ENCODE data around the gene ANKUB1. TPM values are rescaled to one million over a fixed set of nuclear protein-coding genes. Genes with fewer than 3 reads are reported as not detected.
"Not testable (repeated sequence)": the region's sequence is repeated elsewhere in the genome, so short reads cannot be mapped to it uniquely, and the experiment has no call there.

Gene ANKUB1, protein sequence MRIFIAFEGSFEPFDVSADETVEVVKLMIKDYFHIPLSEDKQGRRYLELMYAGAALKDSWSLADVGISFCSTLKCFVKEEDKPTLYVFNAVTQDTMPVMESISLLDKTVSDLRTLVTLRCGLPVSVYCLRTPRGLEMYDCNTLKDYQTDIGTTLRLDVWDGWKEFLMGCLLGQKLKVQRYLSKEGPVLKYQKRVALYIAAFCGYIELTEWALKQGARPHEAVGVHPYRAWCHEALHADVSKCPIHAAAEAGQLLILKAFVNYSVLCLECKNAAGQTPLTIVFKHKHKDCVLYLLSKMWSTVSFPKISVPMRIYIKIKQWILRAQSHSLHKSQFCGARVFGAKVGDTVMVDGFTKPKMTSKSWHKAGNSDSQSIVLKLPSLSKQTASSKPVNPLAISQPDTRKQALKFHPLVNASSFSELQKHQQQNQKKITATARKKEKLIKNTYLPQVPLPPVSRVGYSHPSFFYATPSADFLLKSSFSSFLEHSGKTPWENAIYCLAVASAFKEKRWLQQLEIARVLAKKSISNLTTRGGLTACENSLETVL
- under 1 TPM in 1 of 4 donors, not detected in 3; 0.17 TPM for polyA plus RNA-seq (ENCODE audit: insufficient read length in 4 of 4)

DNA sequence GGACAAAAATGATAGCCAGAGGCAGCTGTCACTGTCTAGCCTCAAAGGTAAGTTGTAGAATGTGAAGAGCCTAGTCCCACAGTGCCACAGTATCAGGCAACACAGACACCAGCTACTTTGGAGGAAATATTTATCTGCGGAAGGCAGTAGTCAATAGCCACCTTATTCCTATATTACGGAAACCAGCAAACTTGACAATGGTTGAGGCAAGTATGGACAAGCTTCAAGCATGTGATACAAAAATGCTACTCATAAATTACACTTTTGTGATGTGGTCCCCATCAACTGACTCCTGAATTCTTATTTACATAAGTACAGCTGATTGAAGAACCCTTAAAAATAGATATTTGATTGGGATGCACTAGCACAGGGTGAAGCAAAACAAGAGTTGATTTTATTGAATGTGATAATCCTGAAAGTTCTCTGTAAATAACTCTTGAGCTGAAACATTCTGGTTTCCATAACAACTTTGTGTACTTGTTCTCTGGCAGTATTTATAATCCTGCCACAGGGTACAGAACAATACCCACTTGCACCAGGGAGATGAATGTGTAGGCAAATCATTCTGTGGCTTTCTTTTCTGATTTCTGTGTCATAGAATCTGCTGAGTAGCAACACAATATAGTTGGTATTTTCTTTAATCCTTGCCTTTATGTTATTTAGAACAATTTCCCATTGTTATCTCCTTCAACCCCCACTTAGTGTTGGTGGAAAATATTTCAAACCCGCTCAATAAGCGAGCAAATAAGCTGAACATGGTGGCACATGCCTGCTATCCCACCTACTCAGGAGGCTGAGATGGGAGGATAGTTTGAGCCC, at the start of gene ANKUB1:
TSS of gene ANKUB1 (minus strand) at position 103 of the 819 bp plus-strand sequence. CDS start 188 bp downstream, outside the sequence.
- no peak for DNase-seq (ENCODE audit: low read depth in 4 of 4, low spot score in 3 of 4)

DNA sequence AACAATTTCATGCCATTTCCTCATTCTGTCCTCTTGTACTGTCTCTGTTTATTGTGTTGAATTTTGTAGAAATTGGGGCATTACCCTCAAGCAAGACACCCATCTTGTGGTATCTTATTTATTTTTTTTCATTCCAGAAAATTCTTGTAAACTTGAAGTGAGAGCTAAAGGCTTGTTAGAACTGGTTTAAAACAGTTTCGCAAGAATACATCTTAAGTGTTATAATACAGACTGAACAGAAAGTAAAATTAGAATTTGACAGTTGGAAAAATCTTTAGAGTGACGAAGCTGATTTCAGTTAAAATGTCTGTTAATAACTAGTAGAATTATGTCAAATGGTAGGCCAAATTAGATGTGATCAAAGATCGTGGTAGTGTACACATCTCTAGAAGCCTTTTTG, 47.5 kb upstream of the ANKUB1 start:
- no peak for DNase-seq (ENCODE audit: low read depth in 4 of 4, low spot score in 3 of 4)

DNA sequence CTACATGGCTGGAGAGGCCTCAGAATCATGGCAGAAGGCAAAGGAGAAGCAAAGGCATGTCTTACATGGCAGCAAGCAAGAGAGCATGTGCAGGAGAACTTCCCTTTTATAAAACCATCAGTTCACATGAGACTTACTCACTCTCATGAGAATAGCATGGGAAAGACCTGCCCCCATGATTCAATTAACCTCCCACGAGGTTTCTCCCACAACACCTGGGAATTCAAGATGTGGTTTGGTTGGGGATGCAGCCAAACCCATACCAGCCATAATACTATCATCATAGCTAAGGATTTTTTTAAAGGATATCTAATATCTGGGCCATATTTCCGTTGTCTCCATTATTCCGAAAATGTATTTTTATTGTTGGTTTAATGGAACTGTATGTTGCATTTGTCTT, 47.1 kb upstream of the ANKUB1 start:
- not testable (repeated sequence) for DNase-seq (ENCODE audit: low read depth in 4 of 4, low spot score in 3 of 4)

DNA sequence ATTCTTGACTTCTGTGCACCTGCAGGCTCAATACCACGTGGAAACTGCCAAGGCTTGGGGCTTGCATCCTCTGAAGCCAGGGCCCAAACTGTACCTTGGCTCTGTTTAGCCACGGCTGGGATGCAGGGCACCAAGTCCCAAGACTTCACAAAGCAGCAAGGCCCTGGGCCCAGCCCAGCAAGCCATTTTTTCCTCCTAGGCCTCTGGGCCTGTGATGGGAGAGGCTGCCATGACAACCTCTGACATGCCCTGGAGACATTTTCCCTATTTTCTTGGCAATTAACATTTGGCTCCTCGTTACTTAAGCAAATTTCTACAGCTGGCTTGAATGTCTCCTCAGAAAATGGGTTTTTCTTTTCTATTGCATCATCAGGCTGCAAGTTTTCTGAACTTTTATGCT, 46.1 kb upstream of the ANKUB1 start:
- DNase-seq (ENCODE audit: low read depth in 4 of 4, low spot score in 3 of 4): not testable (repeated sequence)

GRCh38 chr3:149833241-149833640, 40.9 kb upstream of the ANKUB1 start:
- DNase-seq (ENCODE audit: low read depth in 4 of 4, low spot score in 3 of 4): no peak

- no peak for DNase-seq (ENCODE audit: low read depth in 4 of 4, low spot score in 3 of 4)
These were observed 39.7 kb upstream of the ANKUB1 start for GRCh38 chr3:149832086-149832485.

DNA sequence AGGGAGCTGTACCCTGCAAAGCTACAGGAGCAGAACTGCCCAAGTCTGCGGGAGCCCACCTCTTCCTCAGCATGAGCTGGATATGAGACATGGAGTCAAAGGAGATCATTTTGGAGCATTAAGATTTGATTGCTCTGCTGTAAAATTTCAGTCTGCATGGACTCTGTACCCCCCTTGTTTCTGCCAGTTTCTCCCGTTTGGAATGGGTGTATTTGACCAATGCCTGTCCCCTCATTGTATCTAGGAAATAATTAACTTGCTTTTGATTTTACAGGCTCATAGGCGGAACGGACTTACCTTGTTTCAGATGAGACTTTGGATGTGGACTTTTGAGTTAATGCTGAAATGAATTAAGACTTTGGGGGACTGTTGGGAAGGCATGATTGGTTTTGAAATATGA, 39.0 kb upstream of the ANKUB1 start:
- DNase-seq (ENCODE audit: low read depth in 4 of 4, low spot score in 3 of 4): no peak

GRCh38 chr3:149830902-149831301, 38.5 kb upstream of the ANKUB1 start:
- no peak for DNase-seq (ENCODE audit: low read depth in 4 of 4, low spot score in 3 of 4)

DNA sequence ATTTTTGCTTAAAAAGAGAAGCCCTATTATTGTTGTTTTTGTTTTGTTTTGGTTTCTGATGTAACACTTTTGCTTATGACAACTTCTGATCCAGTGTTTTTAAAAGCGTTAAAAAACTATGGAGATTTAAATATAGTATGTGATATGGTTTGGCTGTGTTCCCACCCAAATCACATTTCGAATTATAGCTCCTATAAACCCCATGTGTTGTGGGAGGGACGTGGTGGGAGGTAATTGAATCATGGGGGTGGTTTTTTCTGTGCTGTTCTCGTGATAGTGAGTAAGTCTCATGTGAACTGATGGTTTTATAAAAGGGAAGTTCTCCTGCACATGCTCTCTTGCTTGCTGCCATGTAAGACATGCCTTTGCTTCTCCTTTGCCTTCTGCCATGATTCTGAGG, 37.3 kb upstream of the ANKUB1 start:
- not testable (repeated sequence) for DNase-seq (ENCODE audit: low read depth in 4 of 4, low spot score in 3 of 4)

- DNase-seq (ENCODE audit: low read depth in 4 of 4, low spot score in 3 of 4): no peak
These were observed 36.0 kb upstream of the ANKUB1 start for GRCh38 chr3:149828390-149828789.

DNA sequence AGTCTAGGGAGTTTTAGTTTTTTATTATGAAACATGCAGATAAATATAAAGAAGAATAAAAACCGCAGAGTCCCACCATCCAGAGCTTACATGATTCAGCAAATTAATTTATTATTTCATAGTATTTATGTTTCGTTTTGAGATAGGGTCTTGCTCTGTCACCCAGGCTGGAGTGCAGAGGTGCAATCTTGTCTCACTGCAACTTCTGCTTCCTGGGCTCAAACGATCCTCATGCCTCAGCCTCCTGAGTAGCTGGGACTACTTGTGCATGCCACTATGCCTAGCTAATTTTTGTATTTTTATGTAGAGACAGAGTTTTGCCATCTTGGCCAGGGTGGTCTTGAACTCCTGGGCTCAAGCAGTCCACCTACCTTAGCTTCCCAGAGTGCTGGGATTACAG, 34.3 kb upstream of the ANKUB1 start:
- DNase-seq (ENCODE audit: low read depth in 4 of 4, low spot score in 3 of 4): no peak

GRCh38 chr3:149820183-149820582, 27.8 kb upstream of the ANKUB1 start:
- no peak for DNase-seq (ENCODE audit: low read depth in 4 of 4, low spot score in 3 of 4)

GRCh38 chr3:149819432-149819831, 27.1 kb upstream of the ANKUB1 start:
- no peak for DNase-seq (ENCODE audit: low read depth in 4 of 4, low spot score in 3 of 4)

GRCh38 chr3:149816986-149817385, 24.6 kb upstream of the ANKUB1 start:
- DNase-seq (ENCODE audit: low read depth in 4 of 4, low spot score in 3 of 4): no peak

DNA sequence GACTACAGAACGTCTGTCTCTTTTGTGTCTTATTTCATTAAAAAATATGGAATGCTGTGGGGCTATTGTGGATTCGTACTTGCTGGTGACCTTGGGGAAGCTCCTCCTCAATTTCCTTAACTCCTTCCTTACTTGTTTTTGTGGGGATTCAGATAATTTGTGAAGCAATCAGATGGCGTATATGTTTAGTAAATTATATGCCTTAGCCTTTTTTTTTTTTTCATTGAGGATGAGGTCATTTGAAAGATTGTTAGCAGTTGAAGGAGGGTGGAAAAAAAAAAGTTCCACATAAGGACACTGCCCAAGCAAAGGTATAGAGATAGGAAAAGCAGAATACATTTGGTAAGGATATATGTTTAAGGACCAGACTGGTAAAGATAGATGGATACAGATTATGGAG, 24.0 kb upstream of the ANKUB1 start:
- DNase-seq (ENCODE audit: low read depth in 4 of 4, low spot score in 3 of 4): no peak

- DNase-seq (ENCODE audit: low read depth in 4 of 4, low spot score in 3 of 4): no peak
These were observed 23.4 kb upstream of the ANKUB1 start for GRCh38 chr3:149815728-149816127.

- no peak for DNase-seq (ENCODE audit: low read depth in 4 of 4, low spot score in 3 of 4)
These were observed 23.0 kb upstream of the ANKUB1 start for GRCh38 chr3:149815321-149815720.

- peak in 3 of 4 donors; percentile 12 to 33 (median 30) for DNase-seq (ENCODE audit: low read depth in 4 of 4, low spot score in 3 of 4)
These were observed 21.3 kb upstream of the ANKUB1 start for GRCh38 chr3:149813367-149814281.

GRCh38 chr3:149812606-149813366, 20.4 kb upstream of the ANKUB1 start, which contains the start of gene RNF13:
TSS of gene RNF13 (plus strand) at chr3:149813215. CDS start at chr3:149846027, 32,812 bp downstream.
- DNase-seq (ENCODE audit: low read depth in 4 of 4, low spot score in 3 of 4): peak; percentile 88 to 94 (median 92)

All from right renal pelvis (tissue), 4 donors.